DOHH2 (cell line): ENCODE measurements around the gene MED12L.

Experiments used
- H3F3A ChIP-seq: fragments of 200-600 bp; sonication (generic), shearing (Covaris generic); 2 replicates; pipeline ENCODE4 v1.6.0; 2016; ENCODE audit warnings: antibody characterized with exemption, mild to moderate bottlenecking; ENCODE audit not compliant: control insufficient read depth, insufficient read depth
- H3K27ac ChIP-seq: fragments of 200-600 bp; sonication (generic); 2 replicates; pipeline ENCODE4 v1.5.1; 2014; ENCODE audit warnings: low read depth, mild to moderate bottlenecking, low read length, moderate library complexity
- H3K27me3 ChIP-seq: fragments of 200-600 bp; sonication (generic); 2 replicates; pipeline ENCODE4 v1.6.1; 2014; ENCODE audit warnings: mild to moderate bottlenecking, low read length, mixed read lengths; ENCODE audit not compliant: control insufficient read depth
- H3K36me3 ChIP-seq: fragments of 200-600 bp; sonication (generic); 2 replicates; pipeline ENCODE4 v1.6.1; 2014; ENCODE audit warnings: mild to moderate bottlenecking, low read length, moderate library complexity, mixed read lengths; ENCODE audit not compliant: control insufficient read depth
- H3K4me1 ChIP-seq: fragments of 200-600 bp; sonication (generic); 2 replicates; pipeline ENCODE4 v1.6.1; 2014; ENCODE audit warnings: mild to moderate bottlenecking, low read length, mixed read lengths; ENCODE audit not compliant: control insufficient read depth
- H3K4me2 ChIP-seq: fragments of 200-600 bp; sonication (generic); 2 replicates; pipeline ENCODE4 v1.6.0; 2014; ENCODE audit warnings: mild to moderate bottlenecking, low read length, moderate library complexity
- H3K4me3 ChIP-seq: fragments of 200-600 bp; sonication (generic); 2 replicates; pipeline ENCODE4 v1.5.1; 2014; ENCODE audit warnings: mild to moderate bottlenecking, low read length, mixed read lengths
- H3K79me2 ChIP-seq: fragments of 200-600 bp; sonication (generic); 2 replicates; pipeline ENCODE4 v1.6.1; 2014; ENCODE audit warnings: mild to moderate bottlenecking, low read length, mixed read lengths; ENCODE audit not compliant: control insufficient read depth
- H3K9me2 ChIP-seq: fragments of 200-600 bp; sonication (generic); replicated peaks from 2 replicates; pipeline ENCODE4 v1.6.1; 2014; ENCODE audit warnings: mild to moderate bottlenecking, low read length, mixed read lengths; ENCODE audit not compliant: control insufficient read depth
- H3K9me3 ChIP-seq: fragments of 200-600 bp; sonication (generic); 2 replicates; pipeline ENCODE4 v1.6.1; 2014; ENCODE audit warnings: antibody characterized with exemption, low read length, mixed read lengths; ENCODE audit not compliant: control insufficient read depth, insufficient read depth
- H4K20me1 ChIP-seq: fragments of 200-600 bp; sonication (generic); 2 replicates; pipeline ENCODE4 v1.6.0; 2014; ENCODE audit warnings: low read depth, mild to moderate bottlenecking, antibody characterized with exemption, low read length, moderate library complexity; ENCODE audit not compliant: control insufficient read depth, insufficient read depth
- EZH2phosphoT487 ChIP-seq: fragments of 200-600 bp; sonication (generic); IDR thresholded peaks from 2 replicates; pipeline ENCODE4 v1.6.1; 2017; ENCODE audit warnings: borderline replicate concordance, mild to moderate bottlenecking, antibody characterized with exemption, low read length, moderate library complexity, mixed read lengths
- TF ChIP-seq, protein P1 (sequence below): fragments of 200-600 bp; sonication (generic); IDR thresholded peaks from one replicate; pipeline ENCODE4 v1.5.1; 2014; ENCODE audit warnings: antibody characterized with exemption, mild to moderate bottlenecking, low read depth, low read length; ENCODE audit not compliant: poor library complexity, severe bottlenecking

MED12L gene

DNA sequence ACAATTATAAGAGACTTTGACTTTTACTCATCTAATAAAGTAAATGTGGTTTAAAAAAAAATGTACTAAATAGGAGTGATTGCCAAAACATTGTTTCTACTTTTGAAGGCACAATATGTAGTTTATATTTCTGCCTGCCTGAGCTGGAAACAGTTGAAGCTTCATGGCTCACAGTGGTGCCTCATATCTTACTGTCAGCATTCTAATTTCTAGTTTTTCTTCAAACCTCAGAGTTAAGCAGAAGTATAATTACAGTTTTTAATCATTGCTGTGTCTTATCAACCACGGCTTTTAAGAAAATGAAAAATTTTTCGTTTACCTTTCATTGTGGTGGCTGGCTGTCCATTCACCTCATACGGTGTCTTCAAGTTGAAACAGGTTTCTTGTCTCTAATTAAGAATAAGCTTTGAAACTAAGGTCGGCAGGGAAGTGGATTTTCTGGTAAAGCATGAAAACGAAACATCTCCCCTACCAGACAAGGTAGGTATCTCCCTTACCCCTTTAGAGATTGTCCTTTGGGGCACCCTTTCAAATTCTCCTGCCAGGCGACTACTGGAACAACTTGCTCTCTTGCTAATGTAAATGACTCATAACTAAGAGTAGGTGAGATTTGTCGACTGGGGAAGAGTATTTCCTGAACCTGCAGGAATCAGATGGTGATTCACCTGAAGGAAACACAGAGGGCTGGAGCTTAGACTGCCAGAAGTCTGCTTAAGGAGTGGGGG is 231.0 kb downstream of the MED12L start, which contains the start of gene GPR87:
TSS of gene GPR87 (minus strand) at position 554 of the 725 bp plus-strand sequence. CDS start 16,720 bp downstream, outside the sequence.
- H3K27me3 ChIP-seq, result no peaks in the 10 kb centered on the region
- no peak within 1 kb of the TSS for H3K4me3 ChIP-seq
- no peaks in the 10 kb centered on the region for H3K36me3 ChIP-seq
- no peaks in the 10 kb centered on the region for H3K4me1 ChIP-seq
- TF ChIP-seq EZH2phosphoT487, result no peak
- TF ChIP-seq, protein P1, sequence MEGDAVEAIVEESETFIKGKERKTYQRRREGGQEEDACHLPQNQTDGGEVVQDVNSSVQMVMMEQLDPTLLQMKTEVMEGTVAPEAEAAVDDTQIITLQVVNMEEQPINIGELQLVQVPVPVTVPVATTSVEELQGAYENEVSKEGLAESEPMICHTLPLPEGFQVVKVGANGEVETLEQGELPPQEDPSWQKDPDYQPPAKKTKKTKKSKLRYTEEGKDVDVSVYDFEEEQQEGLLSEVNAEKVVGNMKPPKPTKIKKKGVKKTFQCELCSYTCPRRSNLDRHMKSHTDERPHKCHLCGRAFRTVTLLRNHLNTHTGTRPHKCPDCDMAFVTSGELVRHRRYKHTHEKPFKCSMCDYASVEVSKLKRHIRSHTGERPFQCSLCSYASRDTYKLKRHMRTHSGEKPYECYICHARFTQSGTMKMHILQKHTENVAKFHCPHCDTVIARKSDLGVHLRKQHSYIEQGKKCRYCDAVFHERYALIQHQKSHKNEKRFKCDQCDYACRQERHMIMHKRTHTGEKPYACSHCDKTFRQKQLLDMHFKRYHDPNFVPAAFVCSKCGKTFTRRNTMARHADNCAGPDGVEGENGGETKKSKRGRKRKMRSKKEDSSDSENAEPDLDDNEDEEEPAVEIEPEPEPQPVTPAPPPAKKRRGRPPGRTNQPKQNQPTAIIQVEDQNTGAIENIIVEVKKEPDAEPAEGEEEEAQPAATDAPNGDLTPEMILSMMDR, result no peak
- no peaks in the 10 kb centered on the region for H3F3A ChIP-seq
- H3K27ac ChIP-seq, result no peak within 1 kb of the TSS
- no peaks in the 10 kb centered on the region for H3K79me2 ChIP-seq
- no peaks in the 10 kb centered on the region for H4K20me1 ChIP-seq
- H3K9me2 ChIP-seq, result no peaks in the 10 kb centered on the region
- no peak within 1 kb of the TSS for H3K4me2 ChIP-seq
- H3K9me3 ChIP-seq, result no peaks in the 10 kb centered on the region

DNA sequence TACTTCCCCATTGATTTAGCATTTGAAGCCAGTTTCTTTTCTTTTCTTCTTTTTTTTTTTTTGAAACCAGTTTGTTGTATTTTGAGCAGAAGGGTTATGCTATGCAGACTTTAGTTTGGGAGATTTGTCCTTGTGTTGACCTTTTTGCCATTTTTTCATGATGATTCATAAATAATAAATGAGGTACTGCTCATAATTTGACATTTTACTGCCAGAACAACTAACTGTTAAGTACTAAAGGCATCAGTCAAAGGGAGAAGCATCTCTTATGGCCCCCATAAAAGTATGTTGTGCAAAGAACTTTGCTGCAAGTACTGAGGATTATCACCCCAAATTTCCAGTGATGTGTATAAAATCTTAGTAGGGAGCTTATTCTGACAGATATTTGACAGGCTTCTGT is 232.8 kb downstream of the MED12L start:
- no peak overlapping the region for H3K4me2 ChIP-seq
- no peak overlapping the region for H3K27ac ChIP-seq

DNA sequence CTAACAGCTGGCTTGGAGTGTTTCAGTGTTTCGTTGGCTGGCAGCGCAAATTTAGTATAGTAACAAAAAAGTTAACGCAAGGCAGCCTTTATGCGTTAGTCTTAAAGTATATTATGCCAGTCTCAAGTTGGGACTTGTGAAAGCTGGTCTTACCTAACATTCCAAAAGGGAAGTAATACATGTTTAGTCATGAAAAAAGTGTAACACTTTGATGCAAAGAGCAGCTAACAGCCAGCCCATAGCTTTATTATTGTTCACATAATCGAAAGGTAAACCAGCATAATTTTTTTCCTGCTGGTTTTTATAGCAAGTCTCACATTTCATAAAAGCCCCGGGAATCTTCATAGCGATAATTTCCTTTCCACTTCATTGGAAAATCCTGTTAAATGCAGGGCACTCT is 233.5 kb downstream of the MED12L start:
- H3K9me2 ChIP-seq, result no peaks in the 10 kb centered on the region
- no peak overlapping the region for H3K4me3 ChIP-seq
- H3K79me2 ChIP-seq, result no peaks in the 10 kb centered on the region
- H3K27me3 ChIP-seq, result no peaks in the 10 kb centered on the region
- no peaks in the 10 kb centered on the region for H3K4me1 ChIP-seq
- H3K9me3 ChIP-seq, result no peaks in the 10 kb centered on the region
- no peak overlapping the region for H3K4me2 ChIP-seq
- no peak overlapping the region for H3K27ac ChIP-seq
- no peaks in the 10 kb centered on the region for H3K36me3 ChIP-seq
- no peak for TF ChIP-seq EZH2phosphoT487
- TF ChIP-seq, protein P1, result no peak
- H4K20me1 ChIP-seq, result no peaks in the 10 kb centered on the region
- no peaks in the 10 kb centered on the region for H3F3A ChIP-seq

More for the DNA sequence above, 232.8 kb downstream of the MED12L start:
- H3K4me3 ChIP-seq, result no peak overlapping the region
- H3F3A ChIP-seq, result no peaks in the 10 kb centered on the region
- TF ChIP-seq, protein P1, result no peak
- TF ChIP-seq EZH2phosphoT487, result no peak
- H4K20me1 ChIP-seq, result no peaks in the 10 kb centered on the region
- H3K27me3 ChIP-seq, result no peaks in the 10 kb centered on the region
- no peaks in the 10 kb centered on the region for H3K36me3 ChIP-seq
- no peaks in the 10 kb centered on the region for H3K9me3 ChIP-seq
- H3K9me2 ChIP-seq, result no peaks in the 10 kb centered on the region
- no peaks in the 10 kb centered on the region for H3K79me2 ChIP-seq
- no peaks in the 10 kb centered on the region for H3K4me1 ChIP-seq
